T-helper 9 cell (primary cell): ENCODE measurements around the gene SRGAP1.
"Not testable (repeated sequence)": the region's sequence is repeated elsewhere in the genome, so short reads cannot be mapped to it uniquely, and the experiment has no call there.

Source experiments
- DNase-seq: peaks from one replicate; pipeline ENCODE4 v3.0.0-alpha.2; 2020

Gene SRGAP1

DNA sequence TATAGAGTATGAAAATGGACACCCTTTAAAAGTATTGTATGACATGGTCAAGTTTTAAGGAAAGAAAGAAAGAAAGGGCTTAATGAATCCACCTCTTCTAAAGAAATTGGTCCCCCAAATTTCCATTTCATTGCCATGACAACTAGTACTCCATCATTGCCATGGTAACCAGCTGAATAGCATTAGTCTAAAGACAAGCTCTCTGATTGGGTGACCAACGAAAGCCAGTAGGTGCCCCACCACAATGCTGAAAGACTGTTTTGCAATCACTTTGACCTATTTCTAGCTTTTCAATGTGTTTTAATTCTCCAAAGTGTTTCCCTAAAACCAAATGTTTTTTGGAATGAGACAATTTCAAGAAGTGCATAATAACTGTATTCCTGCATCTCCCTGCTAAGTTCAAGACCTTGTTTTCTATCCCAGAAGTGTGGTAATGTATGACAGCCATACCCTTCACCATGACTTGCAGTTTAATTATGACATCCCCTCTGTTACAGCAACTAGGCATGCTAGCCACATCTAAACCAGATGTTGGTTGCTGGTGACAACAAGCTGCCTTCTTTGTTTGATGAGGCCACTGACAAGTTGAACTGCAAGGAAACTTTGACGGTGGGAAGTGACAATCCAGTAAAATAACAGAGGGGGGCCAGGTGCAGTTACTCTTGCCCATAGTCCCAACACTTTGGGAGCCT, 330.9 kb downstream of the SRGAP1 start:
- no peak for DNase-seq

DNA sequence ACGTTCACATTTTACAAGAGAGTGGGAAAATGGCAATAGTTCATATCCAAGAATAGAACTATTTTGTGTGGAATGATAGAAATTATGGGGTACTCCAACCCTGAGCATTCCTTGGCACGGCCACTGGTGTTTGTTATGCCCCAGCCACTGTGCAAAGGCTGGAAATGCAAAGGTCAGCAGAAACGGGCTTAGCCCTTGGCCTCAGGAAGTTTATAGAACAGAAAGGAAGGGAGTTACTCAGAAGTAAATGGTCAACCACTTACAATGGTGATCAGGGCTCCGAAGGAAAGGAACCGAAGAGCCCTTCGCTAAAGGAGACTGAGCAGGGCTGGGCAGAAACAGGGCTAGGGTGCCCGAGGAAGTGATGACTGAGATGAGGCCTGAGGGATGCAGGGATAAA, 332.5 kb downstream of the SRGAP1 start:
- no peak for DNase-seq

DNA sequence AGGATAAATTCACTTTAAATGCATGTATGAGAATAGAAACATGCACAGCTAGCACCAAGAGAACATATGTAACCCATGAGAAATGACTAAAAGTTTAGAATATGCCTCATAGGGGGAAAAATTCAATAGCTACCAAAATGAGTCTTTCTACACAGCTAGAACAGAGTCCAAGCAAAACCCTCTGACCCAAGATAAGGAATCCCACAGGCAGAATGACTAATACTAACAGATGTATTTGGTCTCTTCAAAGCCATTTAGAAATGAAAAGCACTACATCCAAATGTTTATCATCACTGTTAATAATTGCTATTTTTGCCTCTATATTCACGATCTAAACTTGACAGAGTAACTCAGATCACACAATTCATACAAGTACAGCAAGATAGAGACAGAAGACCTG, 333.6 kb downstream of the SRGAP1 start:
- no peak for DNase-seq

DNA sequence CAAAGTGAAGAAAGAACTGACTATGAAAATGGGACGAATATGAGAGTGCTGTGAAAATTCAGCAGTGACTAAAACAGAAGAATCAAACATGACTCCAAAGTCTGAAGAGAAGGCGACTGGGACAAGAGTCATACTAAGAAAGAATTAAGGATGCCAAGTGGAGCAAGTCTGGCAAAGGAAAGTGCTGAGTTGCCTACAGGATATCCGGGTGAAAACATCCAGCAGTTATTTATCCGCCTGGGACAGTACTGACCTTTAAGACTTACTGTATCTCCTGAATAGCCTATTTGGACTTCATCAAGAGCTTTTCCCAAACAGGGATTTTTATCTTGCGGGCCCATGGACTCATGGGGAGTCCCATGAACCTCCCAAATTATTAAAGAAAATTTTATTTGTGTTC, 336.5 kb downstream of the SRGAP1 start:
- no peak for DNase-seq

DNA sequence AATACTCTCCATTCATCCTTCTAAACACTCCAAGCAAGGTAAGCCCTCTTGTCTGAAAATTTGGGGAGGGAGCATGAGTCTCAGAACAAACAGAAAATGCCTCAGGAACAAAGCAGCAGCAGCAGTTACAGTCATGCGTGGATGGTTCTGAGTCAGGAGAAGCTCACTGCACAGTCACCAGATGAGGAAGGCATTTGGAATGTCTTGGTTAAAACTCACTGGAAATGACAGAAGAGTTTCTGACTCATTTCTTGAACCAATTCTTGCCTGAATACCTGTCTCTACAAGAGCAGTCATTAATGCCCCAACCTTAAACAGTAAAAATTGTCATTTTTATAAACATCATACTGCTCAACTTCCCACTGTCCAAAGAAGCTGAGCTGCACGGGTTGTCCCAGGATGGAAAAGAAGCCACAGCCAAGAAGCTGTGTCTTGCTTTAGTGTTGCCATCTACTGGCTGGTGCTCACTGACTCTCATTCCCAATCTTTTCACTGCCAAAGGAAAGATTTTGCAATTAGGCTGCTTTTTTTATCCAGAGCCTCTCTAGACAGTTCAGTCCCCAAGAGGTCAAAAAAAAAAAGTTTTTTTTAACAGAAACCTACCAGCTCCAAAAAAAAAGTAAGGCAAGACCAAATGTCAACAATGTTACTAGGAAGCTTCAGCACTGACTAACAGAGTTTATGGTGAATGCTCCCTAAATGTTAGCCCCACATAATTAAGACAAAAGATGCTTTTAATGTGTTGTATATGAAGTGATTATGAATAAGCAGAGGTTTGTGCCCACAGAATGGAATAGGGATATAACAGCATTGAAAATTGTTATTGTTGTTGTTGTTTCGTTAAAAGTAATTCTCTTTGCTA, 337.2 kb downstream of the SRGAP1 start:
- DNase-seq = no peak

DNA sequence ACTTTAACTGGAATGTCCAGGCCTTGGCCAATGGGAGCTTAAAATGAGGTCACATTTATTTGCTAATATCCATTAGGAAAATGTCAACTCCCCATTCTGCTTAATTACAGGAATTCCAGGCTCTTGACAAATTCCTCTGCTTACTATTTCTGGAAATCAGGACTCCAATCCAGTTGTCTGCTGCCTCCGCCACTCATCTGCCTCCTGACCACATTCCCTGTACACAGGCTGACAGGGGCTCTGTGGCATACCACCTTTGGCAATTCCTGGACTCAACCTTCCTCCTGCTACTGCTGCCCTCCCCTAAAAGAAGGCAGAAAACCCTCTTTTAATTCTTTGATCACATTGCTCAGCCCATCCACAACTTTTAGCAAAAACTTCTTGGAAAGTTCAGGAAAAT, 339.7 kb downstream of the SRGAP1 start:
- DNase-seq = no peak

DNA sequence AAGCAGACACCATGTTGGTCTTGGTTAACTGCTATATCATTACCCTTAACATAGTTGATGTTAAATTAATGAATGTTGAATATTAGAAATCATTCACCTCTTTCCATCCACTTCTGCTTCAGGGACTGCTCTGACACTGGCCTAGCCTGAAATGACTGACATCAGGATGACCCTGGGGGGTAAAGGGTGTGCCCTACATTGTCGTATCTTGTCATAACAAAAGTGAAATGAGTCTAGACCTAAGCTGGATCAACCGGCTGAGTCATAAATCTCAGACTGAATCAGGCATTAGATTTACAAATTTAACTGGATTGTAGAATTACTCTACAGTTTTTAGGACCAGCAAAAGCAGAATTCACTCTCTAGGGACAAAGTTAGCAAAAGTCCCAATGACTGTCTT, 342.3 kb downstream of the SRGAP1 start:
- no peak for DNase-seq

DNA sequence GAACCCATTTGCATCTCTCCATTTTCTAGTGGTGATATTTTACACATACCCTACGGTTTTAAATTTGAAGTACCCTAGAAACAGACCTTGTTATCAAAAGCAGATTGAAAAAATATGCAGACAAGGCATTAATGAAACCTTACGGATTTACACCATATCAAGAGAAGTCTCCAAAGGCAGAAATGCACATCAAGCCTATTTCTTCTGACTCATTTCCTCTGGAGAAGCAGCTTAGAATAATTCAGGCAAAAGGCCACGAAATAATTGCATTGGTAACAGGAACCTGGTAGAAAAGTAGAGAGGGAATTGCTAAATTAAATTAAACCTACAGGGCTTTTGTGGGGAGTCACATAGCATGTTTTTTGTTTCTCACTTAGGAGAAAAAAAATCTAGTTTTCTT, 342.9 kb downstream of the SRGAP1 start:
- DNase-seq = no peak

DNA sequence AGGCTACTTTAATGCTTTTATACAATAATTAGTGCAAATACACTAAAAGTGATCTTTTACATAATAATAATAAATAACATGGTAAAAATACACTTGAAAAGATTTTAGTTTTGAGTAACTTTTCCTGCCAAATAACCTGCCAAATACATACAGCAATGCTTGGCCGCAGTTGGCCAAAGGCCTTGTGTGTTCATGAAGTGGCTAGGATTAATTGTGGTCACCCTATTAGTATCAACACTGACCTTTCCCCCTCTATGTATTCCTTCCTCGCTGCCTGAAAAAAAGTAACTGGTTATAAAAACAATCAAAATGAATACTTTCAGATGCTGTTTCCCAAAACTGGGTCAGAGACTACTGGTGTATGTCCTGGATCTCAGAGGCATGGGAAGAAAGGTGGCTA, 343.3 kb downstream of the SRGAP1 start:
- no peak for DNase-seq

DNA sequence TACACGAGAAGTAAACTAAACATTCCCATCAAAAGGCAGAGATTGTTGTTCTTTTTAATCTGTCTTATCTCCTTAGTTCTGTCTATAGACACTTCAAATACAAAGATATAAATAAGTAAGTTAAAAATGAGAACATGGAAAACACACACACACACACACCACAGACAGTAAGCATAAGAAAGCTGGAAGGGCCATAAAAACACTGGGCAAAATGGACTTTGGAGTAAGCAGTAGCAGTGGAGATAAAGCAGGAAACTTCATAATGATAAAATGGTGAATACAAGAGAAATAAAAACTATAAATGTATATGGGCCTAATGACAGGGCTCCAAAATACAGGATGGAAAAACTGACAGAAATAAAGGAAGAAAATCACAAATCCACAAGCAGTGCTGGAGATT, 345.0 kb downstream of the SRGAP1 start:
- DNase-seq = no peak

DNA sequence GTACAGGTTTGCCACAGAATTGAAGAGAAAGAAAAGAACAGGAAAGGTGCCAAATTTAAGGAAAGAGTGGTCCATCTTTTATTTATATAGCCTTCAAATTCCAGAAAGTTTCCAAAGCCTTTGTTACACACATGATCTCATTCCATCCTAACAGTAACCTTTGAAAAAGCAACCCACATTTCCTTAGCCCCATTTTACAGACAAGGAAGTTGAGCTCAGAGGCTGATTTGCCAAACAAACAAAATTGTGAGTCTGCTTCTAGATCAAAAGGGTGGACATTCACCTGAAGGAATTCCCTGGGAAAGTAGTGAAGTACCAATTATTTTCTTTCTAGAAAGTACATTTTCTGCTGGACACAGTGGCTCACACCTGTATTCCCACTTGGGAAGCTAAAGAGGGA, 345.6 kb downstream of the SRGAP1 start:
- no peak for DNase-seq

DNA sequence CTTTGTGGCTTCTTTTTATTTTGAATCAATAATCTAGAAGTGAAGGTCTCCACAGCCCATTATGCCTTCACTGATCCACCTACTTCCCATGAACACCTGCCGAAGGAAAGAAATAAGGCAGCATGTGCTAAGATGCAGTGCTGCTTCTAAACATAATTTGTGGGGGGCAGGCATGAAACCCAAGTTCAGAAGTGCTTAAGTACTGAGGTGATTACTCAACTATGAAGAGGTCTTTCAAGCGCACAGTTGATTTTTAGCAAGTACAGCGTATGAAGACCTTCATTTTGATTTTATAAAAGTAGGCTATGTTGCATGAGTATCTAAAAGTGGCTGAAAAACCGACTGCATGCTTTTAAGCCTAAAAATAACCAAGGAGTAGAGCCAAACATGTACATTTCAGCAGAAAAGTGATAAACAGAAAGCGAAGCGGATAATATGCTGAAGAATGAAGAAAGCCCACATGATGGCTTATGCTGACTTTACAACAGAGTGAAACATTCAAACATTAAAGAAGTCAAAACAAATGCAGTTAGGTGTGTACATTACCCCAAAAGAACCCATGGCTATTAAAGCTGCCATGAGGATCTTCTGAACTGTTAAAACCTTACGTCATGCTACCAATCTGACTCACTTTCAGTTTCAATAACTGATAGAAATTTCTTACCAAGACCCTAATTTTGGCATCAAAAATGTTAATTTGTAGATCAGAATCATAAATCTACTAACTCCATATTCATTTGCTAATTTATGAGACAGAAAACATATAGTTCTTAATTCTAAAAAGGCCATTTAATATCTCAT, 348.3 kb downstream of the SRGAP1 start:
- DNase-seq = no peak

DNA sequence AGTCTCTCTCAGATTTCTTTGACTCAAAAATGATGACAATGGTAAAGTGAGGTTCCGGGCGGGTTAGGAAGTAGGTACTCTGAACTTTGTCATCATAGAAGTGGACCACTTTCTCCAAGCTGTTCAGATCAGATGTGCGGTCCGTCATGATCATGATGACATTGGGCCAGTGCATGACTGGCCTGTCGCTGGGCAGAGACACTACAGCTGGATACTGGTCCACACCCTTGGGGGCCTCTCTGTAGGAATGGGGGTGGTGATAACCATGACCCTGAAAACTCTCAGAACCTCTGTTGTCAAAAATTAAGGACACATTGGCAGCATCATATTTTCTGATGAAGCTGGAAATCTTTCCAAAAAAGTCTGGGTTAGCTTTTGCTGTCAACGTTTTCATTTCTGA, 349.4 kb downstream of the SRGAP1 start:
- no peak for DNase-seq

DNA sequence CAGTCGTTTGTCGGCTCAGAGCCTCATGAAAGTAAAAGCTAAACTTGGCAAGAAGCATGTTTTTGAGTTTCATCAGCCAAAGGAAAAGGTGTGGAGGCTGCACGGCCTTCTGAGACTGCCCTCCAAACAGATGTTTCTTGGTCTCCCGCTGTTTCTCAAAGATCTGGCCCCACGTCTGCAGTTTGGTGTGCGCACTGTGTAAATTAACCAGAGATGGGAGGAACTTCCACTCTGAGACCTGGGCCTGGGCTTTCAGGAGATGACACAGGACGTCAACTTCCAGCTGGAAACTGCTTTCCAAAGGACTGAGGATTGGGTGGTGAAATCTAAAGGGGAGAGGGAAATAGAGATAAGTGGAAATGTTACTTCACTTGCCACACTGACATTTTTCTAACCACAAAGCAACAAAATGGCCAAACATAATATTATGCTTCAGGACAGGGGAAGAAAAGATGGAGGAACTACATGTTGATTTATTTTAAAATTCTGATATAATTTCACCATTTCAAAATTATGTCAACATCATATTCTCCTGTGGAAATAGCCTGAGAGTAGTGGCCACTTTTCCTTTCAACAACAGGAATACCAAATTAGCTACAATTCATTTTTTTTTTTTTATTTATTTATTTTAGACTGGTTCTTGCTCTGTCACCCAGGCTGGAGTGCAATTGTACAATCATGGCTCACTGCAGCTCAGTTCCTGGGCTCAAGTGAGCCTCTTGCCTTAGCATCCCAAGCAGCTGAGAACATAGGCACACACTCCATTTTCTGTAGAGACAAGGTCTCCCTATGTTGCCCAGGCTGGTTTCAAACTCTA, 350.0 kb downstream of the SRGAP1 start:
- DNase-seq = no peak

DNA sequence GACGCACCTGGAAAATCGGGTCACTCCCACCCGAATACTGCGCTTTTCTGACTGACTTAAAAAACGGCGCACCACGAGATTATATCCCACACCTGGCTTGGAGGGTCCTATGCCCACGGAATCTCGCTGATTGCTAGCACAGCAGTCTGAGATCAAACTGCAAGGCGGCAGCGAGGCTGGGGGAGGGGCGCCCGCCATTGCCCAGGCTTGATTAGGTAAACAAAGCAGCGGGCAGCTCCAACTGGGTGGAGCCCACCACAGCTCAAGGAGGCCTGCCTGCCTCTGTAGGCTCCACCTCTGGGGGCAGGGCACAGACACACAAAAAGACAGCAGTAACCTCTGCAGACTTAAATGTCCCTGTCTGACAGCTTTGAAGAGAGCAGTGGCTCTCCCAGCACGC, 351.3 kb downstream of the SRGAP1 start:
- not testable (repeated sequence) for DNase-seq

DNA sequence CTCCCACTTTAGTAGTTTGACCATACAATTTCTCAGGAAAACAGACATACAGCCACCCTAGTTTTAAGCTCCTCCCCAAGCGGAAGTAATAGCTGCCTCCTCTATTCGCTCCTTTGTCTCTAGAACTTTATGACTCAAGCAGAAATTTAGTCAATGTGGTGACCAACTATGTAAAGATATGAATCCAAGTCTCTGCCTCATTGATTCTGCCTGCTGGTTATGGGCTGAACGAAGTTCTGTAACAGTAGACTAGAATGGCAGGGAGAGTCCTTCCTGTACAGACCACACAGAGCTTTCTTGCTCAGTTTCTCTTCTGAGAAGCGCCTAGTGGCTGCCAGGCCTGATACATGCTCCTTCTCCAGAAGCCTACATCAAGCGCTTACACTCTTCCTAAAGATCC, 358.5 kb downstream of the SRGAP1 start:
- no peak for DNase-seq

DNA sequence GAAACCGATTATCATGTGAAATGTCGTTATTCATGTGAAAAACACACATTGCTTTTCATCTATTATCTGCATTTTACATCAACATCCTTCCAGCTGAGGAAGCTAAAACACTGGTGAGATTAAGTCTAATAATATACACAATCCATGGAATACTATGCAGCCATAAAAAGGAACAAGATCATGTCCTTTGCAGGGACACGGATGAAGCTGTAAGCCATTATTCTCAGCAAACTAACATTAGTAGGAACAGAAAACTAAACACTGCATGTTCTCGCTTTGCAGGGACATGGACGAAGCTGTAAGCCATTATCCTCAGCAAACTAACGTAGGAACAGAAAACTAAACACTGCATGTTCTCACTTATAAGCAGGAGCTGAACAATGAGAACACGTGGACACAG, 359.3 kb downstream of the SRGAP1 start:
- no peak for DNase-seq

DNA sequence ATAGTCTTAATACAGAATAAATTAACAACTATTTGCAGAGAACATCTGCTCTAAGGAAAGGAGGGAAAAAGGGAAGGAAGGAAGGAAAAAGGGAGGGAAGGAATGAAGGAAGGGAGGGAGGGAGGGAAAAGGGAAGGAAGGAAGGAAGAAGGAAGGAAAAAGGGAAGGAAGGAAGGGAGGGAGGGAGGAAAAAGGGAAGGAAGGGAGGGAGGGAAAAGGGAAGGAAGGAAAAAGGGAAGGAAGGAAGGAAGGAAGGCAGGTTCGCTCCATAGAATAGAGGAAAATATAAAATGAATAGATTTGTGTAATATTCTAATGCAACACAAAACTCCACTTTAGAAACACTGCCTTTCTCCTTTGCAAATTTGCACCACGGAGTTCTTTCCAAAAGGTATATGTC, 361.0 kb downstream of the SRGAP1 start:
- DNase-seq = no peak

DNA sequence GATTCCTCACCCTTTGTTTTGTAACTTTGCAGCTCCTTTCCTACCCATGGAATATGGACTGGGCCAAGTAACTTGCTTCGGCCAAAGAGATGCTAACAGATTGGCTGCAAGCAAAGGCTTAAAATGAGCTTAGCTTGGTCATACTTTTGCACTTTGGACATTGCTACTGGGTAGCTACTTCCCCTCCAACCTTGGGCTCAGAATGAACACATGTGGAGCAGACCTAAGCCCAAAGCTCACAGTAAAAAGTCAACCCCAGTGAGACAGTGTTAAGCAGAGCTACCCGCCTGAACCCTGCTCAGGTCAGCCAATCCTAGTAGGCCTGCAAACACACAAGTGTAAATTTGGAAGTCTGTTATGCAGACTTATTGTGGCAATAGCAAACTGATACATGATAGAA, 363.0 kb downstream of the SRGAP1 start:
- no peak for DNase-seq
